NCI-H1105 treated with DMSO at 0.1 percent for 48 hours (cell line): Measurements from ENCODE around the gene FGFR2.
A peak's percentile ranks its signal among the peaks of the same experiment; 100 is the strongest.

ENCODE experiments used
- DNase-seq: peaks from one replicate; lab custom pipeline; 2025; lab: John Stamatoyannopoulos, UW

FGFR2 gene

DNA sequence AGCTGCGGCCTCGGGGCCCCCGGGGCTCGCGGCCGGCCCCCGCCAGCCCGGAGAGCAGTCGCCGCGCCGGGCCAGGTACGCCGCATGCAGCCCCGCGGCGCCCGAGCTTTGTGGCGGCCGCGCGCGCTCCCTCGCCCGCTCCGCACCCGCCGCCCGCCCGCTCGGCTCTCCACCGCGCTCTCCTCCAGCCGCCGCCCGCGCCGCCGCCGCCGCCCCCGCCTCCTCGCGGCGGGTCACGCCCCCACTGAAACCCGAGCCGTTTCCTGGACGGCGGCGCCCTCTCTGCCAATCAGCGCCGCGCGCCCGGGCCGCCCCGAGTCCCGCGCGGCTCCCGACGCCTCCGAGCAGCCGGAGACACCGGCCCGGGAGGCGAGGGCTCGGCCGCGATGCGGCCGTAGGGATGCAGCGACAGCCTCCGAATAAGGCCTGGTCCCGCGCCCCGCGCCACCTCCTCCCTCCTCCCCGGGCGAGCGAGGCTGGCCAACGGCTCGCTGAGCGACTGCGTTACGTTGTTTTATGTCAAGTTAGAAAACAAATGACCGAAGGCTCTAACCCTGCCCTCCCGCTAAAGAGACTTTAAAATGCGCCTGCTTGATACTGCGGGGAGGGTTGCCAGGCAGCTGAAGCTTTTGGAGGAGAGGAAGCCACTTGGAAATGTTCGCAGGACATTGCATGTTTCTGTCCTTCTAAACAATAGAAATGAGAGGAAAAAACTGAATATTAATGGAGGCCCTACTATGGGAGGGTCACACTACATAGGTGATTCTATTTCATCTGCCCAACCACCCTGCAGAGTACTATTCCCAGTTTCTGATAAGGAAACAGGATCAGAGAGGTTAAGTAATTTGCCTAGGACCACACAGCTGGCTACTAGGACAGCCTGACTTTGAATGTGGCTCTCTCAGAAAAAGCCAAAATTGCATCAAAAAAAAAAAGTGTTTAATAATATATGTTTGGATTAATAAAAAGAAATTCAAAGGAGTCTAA, at the start of gene FGFR2:
TSS of gene FGFR2 (minus strand) at position 182 of the 987 bp plus-strand sequence. CDS start 4,627 bp downstream, outside the sequence.
- DNase-seq, result peak; percentile 63

DNA sequence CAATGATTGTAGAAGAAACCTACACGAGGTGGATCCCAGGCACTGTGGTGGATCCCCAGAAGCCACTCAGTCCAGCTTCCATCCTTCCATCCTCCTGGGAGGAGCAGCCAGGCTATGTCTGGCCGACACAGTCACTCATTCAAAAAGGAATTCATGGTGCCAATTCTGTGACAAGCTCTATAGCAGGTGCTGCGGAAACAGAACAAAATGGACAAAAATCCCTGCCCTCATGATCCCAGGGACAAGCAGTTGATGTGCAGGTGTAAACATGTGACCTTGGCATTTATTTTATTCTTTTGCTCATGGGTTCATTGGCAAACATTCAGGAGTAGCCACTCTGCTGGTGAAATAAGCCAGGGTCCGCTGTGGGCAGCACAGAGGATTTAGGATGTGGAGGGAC, 49.2 kb upstream of the FGFR2 start:
- DNase-seq, result no peak

DNA sequence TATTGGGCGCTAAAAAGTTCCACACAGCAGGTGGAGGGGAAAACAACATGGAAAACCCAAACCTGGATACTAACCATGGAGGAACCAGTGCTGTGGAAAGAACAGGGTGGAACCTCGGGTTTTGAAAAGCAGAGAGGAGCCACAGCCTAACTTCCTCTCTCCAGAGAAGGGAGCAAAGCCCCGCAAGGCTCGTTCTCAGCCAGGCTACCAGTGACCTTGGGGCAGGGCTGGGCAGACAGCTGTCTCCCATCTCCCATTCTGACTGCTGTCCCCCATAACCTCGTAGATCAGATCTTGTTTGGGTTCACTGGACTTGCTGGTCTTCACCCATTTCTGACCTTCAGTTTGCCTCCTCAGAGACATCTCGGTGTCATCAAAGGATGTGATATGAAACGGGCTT, 47.5 kb upstream of the FGFR2 start:
- DNase-seq, result no peak

DNA sequence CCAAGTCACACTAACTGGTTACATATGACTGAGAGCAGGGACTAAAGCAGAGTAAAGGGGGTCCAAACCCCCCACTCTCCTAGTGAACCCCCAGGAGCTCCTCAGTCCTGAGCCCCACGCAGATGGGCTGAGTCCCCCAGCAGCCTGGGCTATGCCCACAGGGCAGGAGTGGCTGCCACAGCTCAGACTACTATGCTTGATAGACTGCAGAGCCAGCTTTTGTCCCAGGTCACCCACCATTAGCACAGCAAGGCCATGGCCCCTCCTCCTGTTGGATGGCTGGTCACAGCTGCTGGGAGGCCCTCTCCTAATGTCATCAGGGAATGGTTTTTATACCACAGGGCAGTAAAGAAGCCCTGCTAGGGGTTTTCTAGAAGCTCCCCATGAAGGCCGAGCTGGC, 46.3 kb upstream of the FGFR2 start:
- DNase-seq, result no peak

DNA sequence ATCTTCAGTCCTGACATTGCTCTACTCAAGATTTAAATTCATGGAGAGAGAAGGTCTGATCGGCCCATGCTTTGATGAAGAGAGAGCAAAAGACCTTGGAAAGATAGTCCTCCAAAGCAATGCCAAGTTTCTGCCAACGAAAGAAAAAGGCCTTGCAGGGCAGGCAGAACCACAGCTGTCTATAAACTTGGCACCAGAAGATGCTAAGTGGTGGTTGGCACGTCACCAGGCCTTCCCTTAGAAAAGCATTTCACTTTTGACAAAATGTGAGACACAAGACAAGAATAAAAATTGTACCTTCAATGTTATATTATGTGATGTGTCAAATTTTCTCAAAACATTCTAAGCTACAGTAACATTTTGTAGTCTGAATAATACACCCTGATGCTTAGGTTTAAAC, 42.0 kb upstream of the FGFR2 start:
- DNase-seq, result no peak

DNA sequence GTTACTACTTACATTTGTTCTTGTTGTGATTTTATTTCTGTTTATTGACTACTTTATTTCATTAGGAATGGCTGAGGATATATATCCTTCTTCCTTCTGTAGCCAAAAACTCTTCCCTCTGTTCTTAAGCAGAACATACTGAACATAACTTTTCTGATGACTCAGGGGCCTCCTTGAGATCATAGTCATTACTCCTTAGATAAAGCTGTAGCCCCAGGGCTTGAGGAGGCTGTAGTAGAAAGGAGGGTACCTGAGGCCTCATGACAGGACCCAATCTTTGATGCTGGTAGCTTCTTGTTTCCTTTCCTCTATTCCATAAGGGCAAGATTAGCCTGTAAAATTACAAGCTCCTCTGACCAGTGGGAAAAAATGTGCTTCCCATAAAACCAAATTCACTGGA, 41.2 kb upstream of the FGFR2 start:
- DNase-seq, result no peak

- DNase-seq, result no peak
Observed at GRCh38 chr10:121637437-121637836, 39.2 kb upstream of the FGFR2 start.

GRCh38 chr10:121633056-121633455, 34.8 kb upstream of the FGFR2 start:
- no peak for DNase-seq

- no peak for DNase-seq
Observed at GRCh38 chr10:121631365-121632029, 33.3 kb upstream of the FGFR2 start.

DNA sequence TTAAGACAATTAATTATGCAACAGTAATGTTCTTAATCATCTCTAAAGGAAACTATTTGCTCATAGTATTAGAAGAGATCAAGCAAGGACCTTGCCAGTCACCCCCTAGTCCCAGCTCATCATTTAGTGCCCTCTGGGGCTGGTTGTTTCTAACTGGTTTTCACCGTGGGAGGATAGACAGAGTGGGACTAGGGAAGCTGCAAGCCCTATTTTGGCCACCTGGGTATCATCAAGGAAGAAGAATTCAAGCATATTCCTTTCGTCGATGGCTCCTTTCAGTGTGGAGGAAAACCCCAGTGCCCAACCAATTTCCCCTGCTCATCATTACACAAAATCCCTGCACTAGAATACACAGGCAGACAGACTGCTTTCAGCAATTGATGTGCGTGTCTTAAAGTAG, 30.6 kb upstream of the FGFR2 start:
- no peak for DNase-seq

DNA sequence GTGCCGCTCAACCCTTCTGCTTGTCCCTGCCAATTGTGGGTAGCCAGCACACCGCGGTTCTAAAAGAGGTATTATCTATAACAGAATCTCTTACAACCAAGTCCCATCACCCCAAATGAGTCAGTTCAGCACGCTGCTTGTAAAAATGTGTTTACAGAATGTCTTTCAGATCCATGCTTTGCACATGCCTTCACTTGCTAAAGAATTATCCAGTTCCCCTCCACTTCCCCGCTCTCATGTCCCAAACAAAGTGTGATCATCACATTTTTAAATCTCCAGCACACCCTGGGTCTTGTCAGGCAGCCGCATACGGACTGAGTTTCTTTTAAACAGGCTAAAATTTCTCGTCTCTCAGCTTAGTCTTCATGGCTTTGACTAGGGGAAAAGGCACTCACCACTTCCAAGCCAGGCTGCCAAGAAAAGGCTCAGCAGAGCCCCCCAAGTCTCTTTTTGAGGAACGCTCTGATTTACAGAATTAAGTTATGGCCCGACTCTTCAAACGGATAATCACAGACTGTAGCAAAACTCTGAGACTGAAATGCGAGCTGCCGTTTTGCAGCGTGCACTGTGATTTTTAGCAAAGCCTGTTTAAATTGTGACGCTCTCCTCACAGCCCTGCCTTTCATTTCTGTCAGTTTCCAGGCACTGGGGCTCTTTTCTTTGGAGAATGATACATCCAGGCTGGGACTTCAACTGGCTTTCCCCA, 29.8 kb upstream of the FGFR2 start:
- no peak for DNase-seq

DNA sequence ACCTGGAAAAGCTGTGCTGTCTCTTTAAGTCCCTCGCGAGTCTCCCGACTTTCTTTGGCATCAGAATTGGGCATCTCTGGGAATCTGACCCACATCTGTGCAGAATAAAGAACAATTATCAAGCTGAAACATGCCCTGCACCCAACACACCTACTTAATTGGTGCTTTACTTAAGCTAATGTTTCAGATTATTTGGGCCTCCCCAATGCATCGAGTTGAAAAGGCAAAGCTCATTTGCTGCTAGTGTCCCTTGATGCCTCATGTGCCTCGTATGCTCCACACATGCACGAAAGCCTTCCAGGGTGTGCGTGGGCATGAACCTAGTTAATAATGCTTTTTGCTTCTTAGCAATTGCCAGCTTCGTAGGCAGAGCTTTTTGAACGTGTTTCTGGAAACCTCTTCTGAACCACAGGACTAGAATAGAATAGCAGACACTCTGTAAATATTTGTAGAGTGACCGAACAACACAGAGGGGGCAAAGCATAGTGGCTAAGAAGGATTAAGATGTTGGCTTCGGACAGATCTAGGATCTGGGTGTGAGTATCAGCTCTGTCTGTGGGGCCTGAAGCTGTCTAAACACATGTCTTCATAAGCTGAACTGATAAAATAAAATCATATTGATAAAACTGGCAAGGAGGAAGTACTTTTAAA, 26.7 kb upstream of the FGFR2 start:
- peak; percentile 79 for DNase-seq

- DNase-seq, result no peak
Observed at GRCh38 chr10:121618906-121619305, 20.7 kb upstream of the FGFR2 start.

DNA sequence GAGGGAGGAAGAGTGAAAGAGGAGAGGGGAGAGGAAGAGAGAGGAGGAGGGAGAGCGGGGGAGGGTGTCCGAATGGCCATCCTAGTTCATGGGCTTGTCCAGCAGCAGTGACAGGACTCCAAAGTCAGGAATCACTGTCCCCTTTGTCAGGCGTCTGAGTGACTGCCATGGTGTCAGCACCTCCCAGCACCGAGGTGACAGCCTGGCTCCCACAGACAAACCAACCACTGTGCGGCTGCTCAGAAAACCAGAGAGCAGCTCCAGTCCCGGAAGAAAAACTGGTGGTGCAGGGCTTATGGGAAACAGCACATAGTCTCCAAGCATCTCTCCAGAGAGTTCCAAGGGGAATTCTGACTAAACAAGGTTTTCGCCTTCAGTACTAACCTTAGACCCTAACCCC, 18.9 kb upstream of the FGFR2 start:
- no peak for DNase-seq

GRCh38 chr10:121616291-121616690, 18.0 kb upstream of the FGFR2 start:
- no peak for DNase-seq

DNA sequence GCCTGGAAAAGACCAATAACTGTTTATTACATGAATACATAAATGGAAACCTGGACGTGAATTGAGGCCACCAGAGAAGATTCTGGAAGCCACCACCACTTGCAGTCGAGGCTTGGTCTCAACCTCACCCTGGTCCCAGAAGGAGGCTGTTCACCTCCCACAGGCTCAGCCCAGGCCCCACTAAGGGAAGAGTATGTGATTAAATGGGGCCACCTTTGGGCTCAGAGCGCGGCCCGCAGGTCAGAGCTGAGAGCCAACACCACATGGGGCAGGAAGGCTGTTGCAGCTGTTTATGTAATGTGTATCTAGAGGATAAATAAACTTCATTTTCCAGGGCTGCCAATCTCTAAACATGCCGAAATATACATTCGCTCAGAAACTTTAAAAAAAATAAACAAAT, 17.6 kb upstream of the FGFR2 start:
- no peak for DNase-seq

GRCh38 chr10:121615435-121615793, 17.2 kb upstream of the FGFR2 start:
- no peak for DNase-seq

DNA sequence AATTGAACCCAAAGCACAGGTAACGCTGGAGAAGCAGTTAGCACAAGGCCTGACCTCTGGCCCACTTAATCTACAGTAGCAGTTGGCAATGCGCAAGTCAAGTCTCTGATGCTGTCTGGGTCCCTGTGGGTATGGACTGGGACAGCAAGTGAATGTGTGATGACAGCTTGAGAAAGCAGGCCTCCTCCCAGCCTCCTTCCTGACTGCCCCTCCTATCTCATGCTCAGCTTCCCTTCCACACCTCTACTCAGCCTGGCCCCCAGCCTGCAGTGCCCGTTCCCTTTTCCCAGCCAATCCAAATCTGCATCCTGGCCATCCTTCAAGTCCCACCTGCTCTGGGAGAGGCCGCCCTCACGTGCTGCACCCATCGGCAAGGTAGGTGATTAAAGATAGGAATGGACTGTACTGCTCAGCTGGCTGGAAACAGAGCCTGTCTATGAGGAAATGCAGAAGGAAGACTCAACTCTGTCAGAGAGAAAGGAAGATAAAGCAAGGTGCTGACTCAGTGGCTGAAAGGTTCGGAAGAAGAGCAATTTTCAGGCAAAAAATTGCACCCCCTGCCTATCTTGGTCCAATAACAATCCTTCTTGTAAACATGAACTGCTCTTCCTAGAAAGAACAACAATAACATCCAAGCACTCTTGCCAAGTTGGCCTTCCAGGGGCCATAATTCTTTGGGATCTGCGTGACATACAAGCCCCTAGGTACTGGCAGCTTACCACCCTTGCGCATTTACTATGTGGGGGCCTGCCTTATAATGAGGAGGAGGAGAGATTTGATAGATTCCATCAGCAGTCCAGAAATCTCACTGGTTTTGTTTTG, 16.6 kb upstream of the FGFR2 start:
- no peak for DNase-seq

DNA sequence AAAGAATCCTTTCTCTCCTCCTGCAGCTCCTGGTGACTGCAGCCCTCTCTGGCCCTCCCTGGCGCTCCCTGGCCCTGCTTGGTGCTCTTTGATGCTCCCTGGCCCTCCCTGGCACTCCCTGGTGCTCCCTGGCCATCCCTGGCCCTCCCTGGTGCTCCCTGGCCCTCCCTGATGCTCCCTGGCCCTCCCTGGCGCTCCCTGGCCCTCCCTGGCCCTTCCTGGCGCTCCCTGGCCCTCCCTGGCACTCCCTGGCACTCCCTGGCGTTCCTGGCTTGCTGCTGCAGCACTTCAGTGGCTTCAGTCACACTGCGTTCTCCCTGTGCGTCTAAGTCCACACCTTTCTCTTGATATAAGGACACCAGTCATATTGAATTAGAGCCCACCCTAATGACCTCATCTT, 15.2 kb upstream of the FGFR2 start:
- no peak for DNase-seq

DNA sequence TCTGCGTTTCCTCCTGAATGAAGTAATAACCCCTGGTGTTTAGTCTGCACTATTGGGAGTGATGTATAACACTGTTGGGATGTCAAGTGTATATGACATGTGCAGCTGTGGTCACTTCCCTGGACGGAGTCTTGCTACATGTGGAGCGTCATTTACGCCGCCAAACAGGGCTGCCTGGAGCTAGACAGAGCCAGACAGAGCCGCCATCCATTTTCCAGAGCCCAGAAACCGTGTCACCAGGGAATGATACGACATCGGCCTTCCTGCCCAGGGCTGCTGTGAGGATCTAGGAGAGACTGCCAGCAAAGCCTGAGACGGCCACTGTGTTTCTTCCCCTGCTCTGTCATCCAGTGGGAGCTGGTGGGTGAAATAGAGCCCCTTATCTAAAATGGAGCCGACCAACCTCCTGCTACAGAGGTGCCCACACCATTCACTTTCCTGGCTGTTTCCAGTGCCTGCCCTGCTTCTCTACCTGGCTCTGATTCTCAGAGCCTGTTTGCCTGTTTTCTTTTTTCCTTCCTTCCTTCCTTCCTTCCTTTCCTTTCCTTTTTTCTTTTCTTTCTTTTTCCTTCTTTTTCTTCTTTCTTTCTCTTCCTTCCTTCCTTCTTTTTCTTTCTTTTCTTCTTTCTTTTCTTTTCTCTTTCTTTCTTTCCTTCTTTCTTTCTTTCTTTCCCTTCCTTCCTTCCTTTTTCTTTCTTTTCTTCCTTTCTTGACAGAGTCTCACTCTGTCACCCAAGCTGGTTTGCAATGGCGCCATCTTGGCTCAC, 13.3 kb upstream of the FGFR2 start:
- no peak for DNase-seq
